HG02981 (cell line): Measurements from ENCODE around the gene LRRC4.

Experiments
- ATAC-seq: cut with Tn5 transposase; IDR thresholded peaks from one replicate; pipeline ENCODE4 v1.9.1; 2021; ENCODE audit warnings: mild to moderate bottlenecking, moderate library complexity; ENCODE audit not compliant: unreplicated experiment

Gene LRRC4, protein sequence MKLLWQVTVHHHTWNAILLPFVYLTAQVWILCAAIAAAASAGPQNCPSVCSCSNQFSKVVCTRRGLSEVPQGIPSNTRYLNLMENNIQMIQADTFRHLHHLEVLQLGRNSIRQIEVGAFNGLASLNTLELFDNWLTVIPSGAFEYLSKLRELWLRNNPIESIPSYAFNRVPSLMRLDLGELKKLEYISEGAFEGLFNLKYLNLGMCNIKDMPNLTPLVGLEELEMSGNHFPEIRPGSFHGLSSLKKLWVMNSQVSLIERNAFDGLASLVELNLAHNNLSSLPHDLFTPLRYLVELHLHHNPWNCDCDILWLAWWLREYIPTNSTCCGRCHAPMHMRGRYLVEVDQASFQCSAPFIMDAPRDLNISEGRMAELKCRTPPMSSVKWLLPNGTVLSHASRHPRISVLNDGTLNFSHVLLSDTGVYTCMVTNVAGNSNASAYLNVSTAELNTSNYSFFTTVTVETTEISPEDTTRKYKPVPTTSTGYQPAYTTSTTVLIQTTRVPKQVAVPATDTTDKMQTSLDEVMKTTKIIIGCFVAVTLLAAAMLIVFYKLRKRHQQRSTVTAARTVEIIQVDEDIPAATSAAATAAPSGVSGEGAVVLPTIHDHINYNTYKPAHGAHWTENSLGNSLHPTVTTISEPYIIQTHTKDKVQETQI

DNA sequence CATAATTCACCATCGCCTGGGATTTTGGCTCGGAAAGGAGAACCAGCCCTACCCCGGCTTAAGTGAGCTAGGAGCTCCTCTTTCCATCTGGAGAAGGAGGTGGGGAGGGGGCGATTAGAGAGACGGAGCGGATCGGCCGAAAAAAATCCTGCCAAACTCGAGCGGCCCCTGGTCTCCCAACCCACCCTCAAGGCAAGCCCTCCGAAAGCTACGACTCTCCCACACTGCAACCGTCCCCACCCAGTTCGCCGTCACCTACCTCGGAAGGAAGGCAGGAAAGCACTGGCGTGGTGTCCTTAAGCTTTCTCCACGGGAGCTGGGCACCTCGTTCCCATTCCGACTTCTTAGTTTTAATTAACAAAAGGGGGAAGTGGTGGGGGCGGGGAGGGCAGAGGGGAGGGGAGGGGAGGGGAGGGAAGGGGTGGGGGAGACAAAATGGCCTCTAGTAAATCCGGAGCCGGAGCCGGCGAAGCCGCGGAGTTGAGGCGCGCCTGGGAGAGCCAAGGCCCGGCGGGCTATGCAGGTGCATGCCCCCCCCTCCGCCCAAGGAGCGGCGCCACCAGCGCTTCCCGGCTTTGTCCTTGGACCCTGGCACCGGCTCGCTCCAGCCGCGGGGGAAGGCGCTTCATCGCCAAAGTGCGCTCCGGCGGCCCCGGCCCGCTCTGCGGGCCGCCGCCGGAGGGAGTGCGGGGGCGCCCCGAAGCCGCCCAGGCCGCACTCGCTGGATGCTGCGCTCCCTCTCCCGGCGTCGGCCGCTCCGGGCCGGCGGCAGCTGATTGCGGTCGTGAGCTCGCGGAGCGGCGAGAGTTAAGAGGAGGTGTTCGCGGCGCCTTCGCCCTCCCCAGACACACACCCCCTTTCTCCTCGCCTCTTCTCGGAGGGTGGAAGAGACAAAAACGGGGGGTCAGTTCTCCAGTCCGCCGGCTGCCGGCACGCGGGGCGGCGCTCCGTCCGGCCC lies at the start of gene LRRC4:
LRRC4 (minus strand) TSS at position 784 of the 958 bp plus-strand sequence. CDS start 797 bp downstream, outside the sequence.
- ATAC-seq, result peak; percentile 36

DNA sequence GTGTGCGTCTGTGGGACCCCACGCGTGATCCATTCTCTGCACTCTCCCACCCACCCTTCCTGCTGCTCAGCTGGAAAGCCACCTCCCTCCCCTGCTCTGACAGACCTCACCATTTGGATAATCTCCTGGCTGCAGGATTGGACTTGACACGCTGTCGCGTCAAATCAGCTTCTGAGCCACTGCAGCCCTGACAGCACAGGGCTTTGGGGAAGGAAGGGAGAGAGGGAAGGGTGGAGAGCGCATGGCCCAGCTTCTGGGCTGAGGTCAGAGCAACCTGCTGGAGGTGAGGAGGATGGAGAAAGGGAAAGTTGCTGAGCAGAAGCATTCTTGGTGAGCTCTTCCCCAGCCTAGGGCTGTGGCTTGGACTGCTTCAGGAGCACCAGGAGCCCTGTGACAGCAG lies 48.9 kb upstream of the LRRC4 start:
- no peak for ATAC-seq

DNA sequence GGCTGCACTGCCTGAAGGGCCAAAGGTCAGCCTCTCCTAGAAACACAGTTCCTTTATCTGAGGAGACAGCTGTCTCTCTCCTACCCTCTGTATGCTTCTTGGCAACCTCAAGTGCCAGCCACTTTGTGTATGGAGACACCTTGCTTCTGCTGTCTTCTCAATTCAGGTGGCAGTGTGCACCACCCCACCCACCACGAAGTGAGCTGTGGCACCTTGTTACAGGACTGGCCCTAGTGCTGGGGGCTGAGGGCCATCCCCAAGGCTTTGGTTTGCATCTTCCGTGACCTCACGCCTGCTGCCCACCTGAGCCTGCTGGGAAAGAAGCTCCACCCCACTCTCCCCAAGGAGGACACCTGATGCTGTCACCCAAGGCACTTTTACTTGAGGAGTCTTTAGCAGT lies 47.1 kb upstream of the LRRC4 start:
- ATAC-seq, result no peak

DNA sequence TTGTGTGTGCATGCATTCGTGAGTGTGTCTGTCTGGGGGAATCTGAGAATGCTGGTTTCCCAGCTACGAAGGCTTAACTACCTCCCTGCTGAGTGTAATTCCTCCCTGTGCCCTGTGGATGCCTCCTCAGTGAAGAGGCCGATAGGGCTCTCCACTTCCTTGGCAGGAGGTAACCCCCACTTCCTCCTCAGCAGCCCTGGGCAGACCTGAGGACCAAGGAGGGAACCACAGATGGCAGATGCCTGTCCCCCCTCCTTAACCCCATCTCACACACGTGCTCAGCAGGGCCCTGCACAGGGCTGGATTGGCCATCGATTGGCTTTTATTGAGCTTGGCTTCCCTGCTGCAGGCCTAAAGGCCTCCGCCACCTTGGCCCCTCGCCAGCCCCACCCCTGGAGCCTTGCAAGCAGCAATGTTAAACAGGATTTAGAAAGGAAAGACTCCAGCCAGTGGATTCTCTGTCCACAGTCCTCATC lies 45.6 kb upstream of the LRRC4 start:
- no peak for ATAC-seq

DNA sequence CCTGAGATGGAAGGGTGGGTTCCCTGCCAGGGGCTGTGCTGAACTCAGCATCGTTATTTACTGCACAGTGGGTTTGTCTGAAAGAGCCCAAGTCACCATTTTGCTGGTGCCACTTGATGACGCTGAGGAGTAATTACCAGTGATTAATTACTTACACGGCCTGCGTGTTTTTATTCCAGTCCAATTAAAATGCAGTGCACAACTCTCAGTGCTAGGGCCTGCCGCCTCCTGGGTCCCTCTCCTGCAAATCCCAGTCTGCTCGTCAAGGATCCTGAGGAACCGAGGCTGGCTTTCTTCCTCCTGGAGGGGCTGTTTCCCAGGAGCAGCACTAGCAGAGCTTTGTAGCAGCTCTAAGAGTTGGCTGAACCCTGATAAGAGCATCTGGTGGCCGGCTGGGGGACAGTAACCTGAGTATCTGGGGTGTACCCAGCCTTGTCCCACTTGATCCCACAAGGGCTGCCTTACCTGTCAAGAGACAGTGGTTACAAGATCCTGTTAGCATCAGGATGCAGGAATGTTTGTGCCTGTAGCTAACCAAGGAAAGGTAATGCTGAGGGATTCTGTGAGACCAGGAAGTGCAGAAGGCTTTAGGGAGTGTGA lies 45.1 kb upstream of the LRRC4 start:
- no peak for ATAC-seq

DNA sequence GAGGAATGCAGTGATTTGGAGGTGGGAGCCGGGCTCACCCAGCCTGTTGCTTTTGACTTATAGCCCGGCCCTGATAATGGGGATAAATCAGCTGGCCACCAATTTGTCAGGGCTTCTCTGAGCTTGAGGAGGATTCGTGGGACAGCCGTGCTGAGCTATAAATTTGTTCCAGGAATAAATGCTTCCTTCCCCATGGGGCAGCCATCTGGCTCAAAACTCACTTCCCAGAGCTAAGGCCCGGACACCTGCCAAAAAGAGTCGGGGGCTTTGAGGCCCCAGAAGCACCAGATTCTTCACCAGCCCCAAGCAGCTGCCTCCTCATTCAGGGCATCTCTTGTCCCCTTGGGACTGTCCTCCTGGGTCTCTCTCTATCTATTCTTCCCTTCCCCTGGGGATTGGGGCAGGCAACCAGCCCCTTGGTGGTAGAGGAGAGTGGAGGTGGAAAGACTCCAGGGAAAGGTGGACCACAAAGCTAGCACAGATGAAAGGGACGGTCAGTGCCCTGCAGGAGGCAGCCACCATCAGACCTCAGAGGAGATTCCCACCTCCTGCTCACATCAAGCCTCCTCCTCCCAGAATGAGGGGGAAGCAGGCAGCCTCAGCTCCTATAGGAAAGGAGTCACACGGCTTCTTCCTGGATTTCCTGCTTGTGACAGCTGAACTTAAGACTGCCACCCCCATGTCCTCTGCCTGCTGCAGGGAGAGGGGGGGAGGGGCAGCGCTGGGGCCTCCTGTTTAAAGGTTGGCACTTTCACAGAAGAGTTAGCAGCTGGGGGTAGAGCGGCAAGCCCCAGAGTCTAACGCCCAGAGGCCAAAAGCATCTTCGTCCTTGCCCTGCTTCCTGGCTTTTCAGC lies 44.2 kb upstream of the LRRC4 start:
- no peak for ATAC-seq

DNA sequence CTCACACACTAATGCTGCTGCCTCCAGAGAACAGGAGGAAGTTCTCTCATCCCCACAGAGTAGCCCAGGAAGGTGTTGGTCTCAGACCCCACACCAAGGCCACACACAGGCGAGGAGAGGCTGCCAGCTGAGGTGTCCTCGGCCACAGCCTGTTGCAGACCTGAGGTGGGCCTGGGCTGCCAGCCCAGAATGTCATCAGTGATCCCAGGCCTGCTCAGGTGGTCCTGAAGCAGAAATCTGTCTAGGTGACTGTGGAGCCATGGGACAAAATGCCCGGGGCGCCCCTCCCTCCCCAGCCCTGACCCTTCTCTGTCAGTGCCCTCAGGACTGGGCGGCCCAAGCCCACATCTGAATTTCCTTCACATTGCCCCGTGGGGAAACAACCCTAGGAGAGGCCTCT lies 43.5 kb upstream of the LRRC4 start:
- ATAC-seq, result no peak

DNA sequence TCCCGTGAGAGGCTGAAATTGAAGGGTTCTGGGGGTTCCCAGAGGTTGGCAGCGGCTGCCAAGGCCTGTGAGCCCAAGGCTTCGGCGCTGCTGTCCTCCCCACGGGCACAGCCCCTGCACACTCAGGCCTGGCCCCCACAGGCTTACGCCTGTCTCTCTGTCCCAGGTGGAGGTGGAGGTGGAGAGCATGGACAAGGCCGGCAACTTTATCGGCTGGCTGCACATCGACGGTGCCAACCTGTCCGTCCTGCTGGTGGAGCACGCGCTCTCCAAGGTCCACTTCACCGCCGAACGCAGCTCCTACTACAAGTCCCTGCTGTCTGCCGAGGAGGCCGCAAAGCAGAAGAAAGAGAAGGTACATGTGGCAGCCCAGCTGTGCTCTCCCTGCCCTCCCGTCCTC lies 43.1 kb upstream of the LRRC4 start:
- no peak for ATAC-seq

DNA sequence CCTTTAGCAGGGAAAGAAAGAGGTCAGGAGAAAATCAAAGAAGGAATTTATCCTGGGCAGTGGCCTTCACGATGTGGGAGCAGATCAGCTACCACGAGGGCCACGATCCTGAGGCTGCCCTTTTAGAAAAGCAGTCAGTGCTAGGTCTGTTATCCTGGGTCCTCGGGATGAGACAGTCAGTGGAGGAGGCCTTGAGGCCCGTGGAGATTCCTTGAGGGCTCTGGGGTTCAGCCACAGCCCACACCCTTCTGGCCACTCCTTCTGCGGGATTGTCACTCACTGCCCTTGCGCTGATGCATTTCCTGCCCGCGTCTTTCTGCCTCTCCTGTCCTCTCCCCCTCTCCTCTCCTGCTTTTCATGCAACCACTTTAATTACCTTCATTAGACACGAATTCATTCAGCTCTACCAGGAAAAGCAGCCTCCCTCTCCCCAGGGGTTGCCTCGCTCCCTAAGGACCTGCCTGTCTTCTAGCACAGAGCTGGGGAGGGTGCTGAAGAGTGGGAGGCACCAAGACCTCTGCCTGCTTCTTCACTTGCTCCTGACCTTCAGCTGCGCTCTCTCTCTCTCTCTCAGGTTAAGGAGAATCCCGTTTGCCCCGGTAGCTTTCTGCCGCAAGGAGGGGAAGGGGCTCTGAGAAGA lies 42.6 kb upstream of the LRRC4 start:
- no peak for ATAC-seq

DNA sequence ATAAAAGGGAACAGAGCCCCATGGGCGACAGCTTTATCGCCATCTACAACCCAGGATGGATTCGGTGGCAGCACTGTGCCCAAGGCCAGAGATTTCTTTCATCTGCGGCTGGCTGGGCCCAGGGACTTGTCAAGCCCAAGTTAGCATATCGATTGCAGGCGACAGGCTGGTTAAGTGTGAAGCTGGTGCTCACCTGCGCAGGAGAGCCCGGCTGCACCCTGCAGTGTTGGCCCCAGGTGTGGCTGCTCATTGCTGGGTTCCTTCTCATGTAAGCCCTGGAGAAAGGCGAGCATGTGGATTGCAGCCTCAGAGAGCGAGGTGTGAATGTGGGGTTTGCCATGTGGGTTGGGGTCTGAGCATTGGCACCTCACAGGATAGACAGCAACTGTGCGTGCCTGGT lies 40.6 kb upstream of the LRRC4 start:
- no peak for ATAC-seq

DNA sequence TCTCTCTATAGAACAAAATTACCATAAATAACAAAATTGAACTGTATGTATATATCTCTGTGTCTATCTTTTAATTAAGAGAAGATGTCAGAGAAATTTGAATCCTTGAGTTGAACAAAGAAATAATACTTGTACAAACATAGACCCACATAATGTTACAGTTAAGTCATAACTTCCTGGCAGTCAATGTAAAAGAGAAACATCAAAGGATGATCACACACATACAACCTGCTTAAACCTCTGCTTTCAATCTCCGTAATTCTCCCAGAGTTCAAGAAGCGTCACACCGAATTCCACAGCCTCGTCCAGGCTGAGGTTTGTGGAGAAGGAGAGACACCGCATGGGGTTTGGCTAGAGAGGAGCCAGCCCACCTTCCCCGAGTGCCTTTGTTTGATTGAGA lies 40.1 kb upstream of the LRRC4 start:
- no peak for ATAC-seq

DNA sequence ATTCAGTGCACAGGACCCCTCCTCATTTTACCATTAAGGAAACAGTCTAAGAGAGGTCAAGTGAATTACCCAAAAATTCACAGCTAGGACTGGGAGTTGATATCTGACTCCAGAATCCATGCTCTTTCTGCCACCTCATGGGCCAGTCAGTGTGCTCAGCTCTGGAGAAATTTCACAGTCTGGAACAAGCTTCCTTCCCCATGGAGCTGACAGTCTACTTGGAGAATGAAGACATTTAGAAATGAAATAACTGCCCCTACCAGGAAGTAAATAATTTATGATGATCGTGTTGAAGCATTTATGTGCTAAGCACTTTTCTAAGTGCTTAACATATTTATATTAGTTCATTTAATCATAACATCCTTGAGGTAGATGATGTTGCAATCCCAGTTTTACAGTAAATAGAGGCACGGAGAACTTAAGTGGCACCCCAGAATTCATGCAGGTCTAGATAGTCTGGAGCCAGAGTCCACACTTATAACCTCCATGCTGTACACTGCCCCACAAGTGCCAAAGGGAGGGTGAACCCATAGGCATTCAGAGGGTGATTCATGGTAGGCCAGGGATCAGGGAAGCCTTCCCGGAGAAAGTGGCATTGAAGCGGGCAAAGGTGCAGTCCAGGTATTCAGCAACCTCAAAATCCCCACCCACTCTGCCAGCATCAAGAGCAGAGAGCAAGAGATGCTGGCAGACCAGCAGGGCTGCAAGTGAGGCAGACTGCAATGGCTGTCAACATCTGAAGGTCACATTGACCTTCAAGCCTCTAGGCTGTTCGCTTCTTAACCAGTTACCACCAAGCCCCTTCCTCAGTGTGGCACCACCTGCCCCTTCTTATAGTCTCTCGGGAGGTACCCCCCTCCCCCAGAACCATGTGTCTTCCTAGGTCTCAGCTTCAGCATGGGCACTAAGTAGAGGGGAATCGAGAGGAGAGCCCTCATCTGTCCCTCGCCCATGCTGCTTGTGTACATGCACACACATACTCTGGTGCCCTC lies 38.4 kb upstream of the LRRC4 start:
- no peak for ATAC-seq

DNA sequence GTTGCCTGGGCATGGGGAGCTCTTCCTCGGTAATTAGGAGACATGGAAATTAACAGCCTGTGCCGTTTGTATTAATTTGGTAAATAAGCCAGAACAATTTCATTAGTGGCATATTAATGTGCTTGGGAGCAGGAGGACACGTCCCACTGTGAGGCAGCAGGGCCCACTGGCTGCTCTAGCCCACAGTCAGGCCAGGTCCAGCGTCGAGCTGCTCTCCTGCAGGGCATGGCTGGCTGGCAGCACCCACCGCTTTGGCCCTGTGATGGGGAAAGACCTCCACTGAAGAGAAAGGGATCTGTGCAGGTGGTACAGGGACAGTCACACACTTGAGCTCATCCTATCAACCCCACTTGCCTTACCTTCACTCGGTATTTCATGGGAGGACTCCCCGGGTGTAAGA lies 37.5 kb upstream of the LRRC4 start:
- no peak for ATAC-seq

DNA sequence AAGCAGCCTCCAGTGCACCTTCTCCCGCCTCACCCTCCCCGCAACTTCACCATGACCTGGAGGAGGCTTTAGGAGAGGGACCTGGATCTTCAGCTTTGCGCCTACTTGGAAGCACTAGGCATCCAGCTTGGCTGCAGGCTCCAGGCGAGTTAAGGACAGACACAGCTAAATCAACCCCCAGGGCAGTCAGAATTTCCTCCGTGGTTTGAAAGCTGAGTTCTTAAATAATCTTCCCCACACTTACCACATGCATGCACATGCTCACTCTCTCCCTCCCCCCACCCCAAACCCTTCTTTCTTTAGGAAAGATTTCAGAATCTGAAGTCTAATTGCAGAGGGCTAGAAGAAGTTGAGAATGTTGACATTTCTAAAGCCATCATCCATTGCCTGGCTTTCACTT lies 36.7 kb upstream of the LRRC4 start:
- no peak for ATAC-seq

DNA sequence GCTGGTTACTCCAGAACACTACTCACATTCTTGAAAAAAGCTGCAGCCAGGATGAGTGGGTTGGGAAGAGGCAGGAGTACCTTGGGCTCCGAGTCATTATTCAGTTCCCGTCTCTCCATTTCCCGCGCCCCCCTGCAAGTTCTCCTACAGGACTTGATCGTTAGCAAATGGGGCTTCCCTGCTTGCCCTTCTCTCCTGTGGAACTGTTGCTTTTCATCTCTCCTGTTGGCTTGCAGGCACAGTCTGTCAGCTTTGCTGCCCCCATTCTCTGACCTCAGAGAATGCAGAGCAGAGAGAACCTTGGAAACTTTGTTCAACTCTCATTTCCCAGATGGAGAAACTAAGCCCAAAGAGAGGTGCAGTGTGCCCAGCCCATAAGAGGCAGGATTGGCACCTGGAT lies 35.6 kb upstream of the LRRC4 start:
- ATAC-seq, result no peak

DNA sequence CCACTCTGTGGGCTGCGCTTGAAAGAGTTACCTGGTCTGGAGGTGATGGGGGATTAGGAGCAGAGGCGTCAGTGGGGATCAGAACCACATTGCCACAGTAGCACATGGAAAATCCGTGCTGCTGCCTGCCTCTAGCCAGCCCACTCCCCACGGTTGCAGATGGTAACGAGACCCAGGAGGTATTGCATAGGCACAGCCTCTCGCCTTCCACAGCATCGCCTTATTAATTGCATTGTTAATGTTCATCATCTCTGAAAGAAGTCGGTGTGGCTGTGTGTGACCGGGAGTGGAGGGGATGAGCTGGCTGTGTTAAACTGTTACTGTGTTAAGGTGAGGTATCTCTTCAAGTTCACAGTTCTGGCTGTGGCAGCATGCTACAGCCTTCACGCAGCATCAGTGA lies 35.2 kb upstream of the LRRC4 start:
- no peak for ATAC-seq

DNA sequence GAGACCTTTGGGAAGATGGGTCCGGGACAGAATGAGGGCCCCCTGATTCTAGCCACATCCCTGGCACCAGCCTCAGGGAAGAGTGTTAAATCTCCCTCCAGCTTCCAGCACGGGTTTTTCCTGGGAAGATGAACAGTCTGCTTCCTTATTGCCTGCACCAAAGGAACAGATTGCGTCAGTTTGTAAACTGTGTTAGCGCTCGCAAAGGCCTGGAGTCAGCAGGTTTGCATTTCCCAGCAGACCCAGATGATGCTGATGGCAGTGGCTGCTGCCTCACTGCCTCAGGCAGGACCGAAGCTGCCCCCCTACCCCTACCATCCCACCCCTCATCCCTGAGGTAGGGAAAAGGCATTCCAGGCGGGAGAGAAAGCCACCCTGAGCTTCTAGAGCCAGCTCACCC lies 34.6 kb upstream of the LRRC4 start:
- ATAC-seq, result no peak

DNA sequence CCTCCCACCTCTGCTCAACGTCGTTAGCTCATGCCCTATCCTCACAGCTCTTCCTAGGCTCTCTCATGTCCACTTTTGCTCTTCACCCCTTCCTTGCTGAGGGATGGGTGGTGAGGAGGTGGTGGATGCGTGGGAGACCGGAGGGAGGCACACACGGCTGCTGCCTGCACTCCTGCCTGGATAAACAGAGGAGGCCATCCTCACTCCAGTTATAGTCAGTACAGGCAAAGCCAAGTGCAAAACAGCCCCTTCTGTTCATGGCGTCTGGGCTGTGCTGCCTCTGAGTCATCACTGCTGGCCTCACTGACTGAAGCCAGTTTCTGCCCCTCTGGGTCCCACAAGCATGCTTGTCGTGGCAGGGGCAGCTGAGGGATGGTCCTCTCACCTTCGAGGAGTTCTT lies 31.9 kb upstream of the LRRC4 start:
- no peak for ATAC-seq
